Stomach (tissue), 9 donors: ENCODE measurements around the gene MMP14. TPM values are rescaled to one million over a fixed set of nuclear protein-coding genes. Genes with fewer than 3 reads are reported as not detected.
A peak's percentile ranks its signal among the peaks of the same experiment; 100 is the strongest.

Experiments used
- DNase-seq, 2 donors: peaks; one replicate each; pipeline versions ENCODE4 v3.0.0 to v3.0.0-alpha.2; 2013 to 2019
- H3K27ac ChIP-seq, 5 donors: fragments of 200-600 bp in 4 of 5; sonication (generic) in 4 of 5; one replicate each; pipeline ENCODE4 v1.5.1; 2013 to 2019; ENCODE audit warnings: mild to moderate bottlenecking in 1 of 5, moderate library complexity in 1 of 5
- H3K27me3 ChIP-seq, 3 donors: fragments of 200-600 bp; sonication (generic); one replicate each; pipeline ENCODE4 v1.5.1; 2017 to 2019; ENCODE audit warnings: mixed run types in 1 of 3
- H3K36me3 ChIP-seq, 4 donors: fragments of 200-600 bp; sonication (generic); 1 replicate in 3 of 4; 2 replicates in 1 of 4; pipeline ENCODE4 v1.5.1; 2016 to 2019
- H3K4me1 ChIP-seq, 4 donors: fragments of 200-600 bp; sonication (generic); one replicate each; pipeline ENCODE4 v1.5.1; 2016 to 2019
- H3K4me3 ChIP-seq, 4 donors: fragments of 200-600 bp; sonication (generic) in 3 of 4; one replicate each; pipeline ENCODE4 v1.5.1; 2016 to 2019; ENCODE audit warnings: mild to moderate bottlenecking in 1 of 4
- H3K9me3 ChIP-seq, 4 donors: fragments of 200-600 bp; sonication (generic); one replicate each; pipeline ENCODE4 v1.5.1; 2016 to 2019
- CTCF ChIP-seq, 7 experiments: fragments of 450-650 bp in 4 of 7; fragments of 200-600 bp in 3 of 7; sonication (generic) in 3 of 7; IDR thresholded peaks; one replicate each; pipeline ENCODE4 v1.5.1; 2016 to 2019; ENCODE audit warnings: antibody characterized with exemption in 7 of 7, control low read depth in 2 of 7, mild to moderate bottlenecking in 1 of 7
- EP300 ChIP-seq: sonication (generic); formaldehyde crosslinking; IDR thresholded peaks from one replicate; pipeline ENCODE4 v1.6.1; 2017; ENCODE audit warnings: antibody characterized with exemption
- POLR2A ChIP-seq, 4 donors: fragments of 450-650 bp; IDR thresholded peaks; one replicate each; pipeline ENCODE4 v1.6.1; 2016; ENCODE audit warnings: antibody characterized with exemption in 4 of 4, control low read depth in 2 of 4, mild to moderate bottlenecking in 1 of 4, moderate library complexity in 1 of 4
- POLR2AphosphoS5 ChIP-seq, 3 donors: sonication (generic); formaldehyde crosslinking; IDR thresholded peaks; one replicate each; pipeline ENCODE4 v1.6.1; 2016; ENCODE audit warnings: antibody characterized with exemption in 3 of 3
- WGBS, 5 donors: extraction: QIAGEN DNeasy Blood & Tissue Kit in 3 of 5; methylation state at CpG; one replicate each; pipeline versions ENCODE4 v1.1.5 to v1.1.7; 2013 to 2018; 5-methylcytosine and 5-hydroxymethylcytosine counted together
- intact Hi-C: fragments of 100-400 bp; cut with DNase I; formaldehyde crosslinking; loops from one replicate; pipeline ENCODE4 v1.15.1; 2023; ENCODE audit warnings: low total_unique reads
- polyA plus RNA-seq, 3 donors: library from polyadenylated mRNA; stranded (reverse); fragments of 200-250 nt; gene quantifications; one replicate each; pipeline ENCODE4 v1.2.3, GENCODE V29; 2013
- total RNA-seq, 5 donors: library from RNA; depleted of rRNA; stranded (reverse); fragments of >200 nt; gene quantifications; one replicate each; pipeline versions ENCODE4 v1.1.0 to v1.2.3, GENCODE V29; 2014 to 2016
- donor health status: healthy with polysubstance abuse.
- donor health status: Bipolar disorder and iron deficiency.
- donor health status: healthy.

The MMP14 gene
- total and polyA plus RNA-seq, 8 donors: 14.7 to 104 (median 38.1) TPM

- intact Hi-C loops: no loop called here
- Histone ChIP-seq H3K36me3 (peaks cover 7 to 29% (median 19%) of the 10 kb centered on the region in 4 donors), H3K9me3 (no peaks in the 10 kb centered on the region), H3K27me3 (no peaks in the 10 kb centered on the region), H3K4me3 (peak within 1 kb of the TSS; percentile 64 to 95 (median 88)), H3K27ac (peak within 1 kb of the TSS; percentile 83 to 93 (median 85)), H3K4me1 (peaks cover 8 to 23% (median 17%) of the 10 kb centered on the region in 4 donors)
- peak; percentile 90 to 97 for DNase-seq
- TF ChIP-seq POLR2AphosphoS5 (IDR thresholded peaks at IDR 0.05): peak; percentile 39 to 85 (median 48)
- TF ChIP-seq CTCF (IDR thresholded peaks at IDR 0.05): peak in 1 of 7 experiments; percentile 19
- TF ChIP-seq EP300: no peak
- TF ChIP-seq POLR2A (IDR thresholded peaks at IDR 0.05): no peak
- 0 to 1% (median 0%) methylated on average over 29 to 41 of the region's 41 CpGs for WGBS, 5 donors
These were observed 6.5 kb upstream of the MMP14 start, which contains the start of gene MRPL52 for GRCh38 chr14:22829661-22830442. MRPL52 (plus strand) TSS chr14:22829887; CDS start chr14:22829913, 26 bp downstream.

- no peak for DNase-seq
- intact Hi-C loops: no loop called here
- Histone ChIP-seq H3K4me3 (peak overlapping the region; percentile 64 to 95 (median 88)), H3K36me3 (peaks cover 7 to 35% (median 23%) of the 10 kb centered on the region in 4 donors), H3K27me3 (no peaks in the 10 kb centered on the region), H3K9me3 (no peaks in the 10 kb centered on the region), H3K27ac (peak overlapping the region in 4 of 5 donors; percentile 83 to 93 (median 86)), H3K4me1 (peaks cover 8 to 23% (median 16%) of the 10 kb centered on the region in 4 donors)
- 10 to 20% (median 16%) methylated on average over 3 of the region's 3 CpGs for WGBS, 5 donors
- no peak for TF ChIP-seq POLR2A (IDR thresholded peaks at IDR 0.05)
- TF ChIP-seq CTCF (IDR thresholded peaks at IDR 0.05): no peak
- no peak for TF ChIP-seq EP300
- TF ChIP-seq POLR2AphosphoS5 (IDR thresholded peaks at IDR 0.05): no peak
These were observed 5.9 kb upstream of the MMP14 start for GRCh38 chr14:22830443-22831010.

- 69 to 78% (median 73%) methylated on average over 3 of the region's 3 CpGs for WGBS, 5 donors
- intact Hi-C loops: no loop called here
- H3K27ac ChIP-seq: peak overlapping the region; percentile 90 to 97 (median 93)
These were observed 880 bp upstream of the MMP14 start for GRCh38 chr14:22835505-22835904.

More at GRCh38 chr14:22835505-22835904, 880 bp upstream of the MMP14 start:
- Histone ChIP-seq H3K4me1 (peaks cover 19 to 52% (median 36%) of the 10 kb centered on the region in 4 donors), H3K27me3 (no peaks in the 10 kb centered on the region), H3K36me3 (peaks cover 7 to 35% (median 23%) of the 10 kb centered on the region in 4 donors), H3K4me3 (no peak overlapping the region), H3K9me3 (no peaks in the 10 kb centered on the region)
- no peak for DNase-seq
- TF ChIP-seq POLR2A (IDR thresholded peaks at IDR 0.05): no peak
- no peak for TF ChIP-seq POLR2AphosphoS5 (IDR thresholded peaks at IDR 0.05)
- no peak for TF ChIP-seq EP300
- no peak for TF ChIP-seq CTCF (IDR thresholded peaks at IDR 0.05)
